ENCODE results near the gene TAGLN. TPM values are rescaled to one million over a fixed set of nuclear protein-coding genes. Genes with fewer than 3 reads are reported as not detected.

The TAGLN gene
- total RNA-seq, 1 donor from 2014 or later, result 465 TPM

GRCh38 chr11:117219001-117219400 is 19.8 kb downstream of the TAGLN start:
- peak overlapping the region; percentile 15 for H3K27ac ChIP-seq
- no peaks in the 10 kb centered on the region for H3K27me3 ChIP-seq
- TF ChIP-seq CTCF (IDR thresholded peaks at IDR 0.05), result no peak
- H3K9me3 ChIP-seq, result no peaks in the 10 kb centered on the region
- peak; percentile 42 for DNase-seq
- no peak for ATAC-seq
- intact Hi-C loops (cut with DNase I), result no loop called here
- no peak overlapping the region for H3K4me3 ChIP-seq
- peaks cover 83% of the 10 kb centered on the region for H3K36me3 ChIP-seq
- H3K4me1 ChIP-seq, result peaks cover 30% of the 10 kb centered on the region

GRCh38 chr11:117219455-117219854 is 20.3 kb downstream of the TAGLN start:
- ATAC-seq (no peak), DNase-seq (no peak)
- Histone ChIP-seq H3K27ac (peak overlapping the region; percentile 15), H3K4me1 (peaks cover 30% of the 10 kb centered on the region), H3K27me3 (no peaks in the 10 kb centered on the region), H3K36me3 (peaks cover 83% of the 10 kb centered on the region), H3K9me3 (no peaks in the 10 kb centered on the region), H3K4me3 (no peak overlapping the region)
- intact Hi-C loops (cut with DNase I), result no loop called here
- no peak for TF ChIP-seq CTCF (IDR thresholded peaks at IDR 0.05)

DNA sequence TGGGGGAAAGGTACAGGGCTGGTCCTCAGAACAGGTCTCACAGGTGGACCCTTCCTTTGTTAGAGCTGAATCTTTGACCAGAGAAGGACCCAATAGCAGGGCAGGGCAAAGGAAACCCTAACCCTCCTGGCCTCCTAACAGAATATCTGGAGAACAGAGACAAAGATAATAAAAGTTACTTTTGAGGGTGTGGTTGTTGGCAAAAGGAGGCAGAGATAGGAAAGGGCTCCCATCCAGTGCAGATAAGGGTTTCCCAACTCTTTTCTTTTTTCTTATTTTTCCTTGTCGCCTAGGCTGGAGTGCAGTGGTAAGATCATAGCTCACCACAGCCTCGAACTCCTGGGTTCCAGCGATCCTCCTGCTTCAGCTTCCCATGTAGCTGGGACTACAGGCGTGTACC is 20.8 kb downstream of the TAGLN start:
- DNase-seq (no peak), ATAC-seq (no peak)
- Histone ChIP-seq H3K27me3 (no peaks in the 10 kb centered on the region), H3K9me3 (no peaks in the 10 kb centered on the region), H3K36me3 (peaks cover 81% of the 10 kb centered on the region), H3K4me3 (no peak overlapping the region), H3K27ac (peak overlapping the region; percentile 15), H3K4me1 (peaks cover 30% of the 10 kb centered on the region)
- no peak for TF ChIP-seq CTCF (IDR thresholded peaks at IDR 0.05)
- intact Hi-C loops (cut with DNase I), result loop anchor here (10.0 kb wide), 1 partner anchor 115 kb away; no protein-coding TSS in a partner anchor

GRCh38 chr11:117220568-117220967 is 21.4 kb downstream of the TAGLN start:
- Histone ChIP-seq H3K9me3 (no peaks in the 10 kb centered on the region), H3K27ac (peak overlapping the region; percentile 70), H3K27me3 (no peaks in the 10 kb centered on the region), H3K4me3 (no peak overlapping the region), H3K4me1 (peaks cover 30% of the 10 kb centered on the region), H3K36me3 (peaks cover 81% of the 10 kb centered on the region)
- DNase-seq (no peak), ATAC-seq (peak; percentile 20)
- intact Hi-C loops (cut with DNase I), result loop anchor here (10.0 kb wide), 1 partner anchor 116 kb away; no protein-coding TSS in a partner anchor
- no peak for TF ChIP-seq CTCF (IDR thresholded peaks at IDR 0.05)

- DNase-seq, result no peak
- intact Hi-C loops (cut with DNase I), result loop anchor here (10.0 kb wide), 1 partner anchor 116 kb away; no protein-coding TSS in a partner anchor
- ATAC-seq, result no peak
- Histone ChIP-seq H3K27ac (peak overlapping the region; percentile 70), H3K27me3 (no peaks in the 10 kb centered on the region), H3K4me3 (no peak overlapping the region), H3K36me3 (peaks cover 79% of the 10 kb centered on the region), H3K4me1 (peaks cover 30% of the 10 kb centered on the region), H3K9me3 (no peaks in the 10 kb centered on the region)
- TF ChIP-seq CTCF (IDR thresholded peaks at IDR 0.05), result no peak
These were observed 22.0 kb downstream of the TAGLN start for GRCh38 chr11:117220999-117221774.
